ENCODE data around the gene CTTNBP2NL. TPM values are rescaled to one million over a fixed set of nuclear protein-coding genes. Genes with fewer than 3 reads are reported as not detected.

The CTTNBP2NL gene
- total RNA-seq, 1 experiment from 2014 or later: 38.8 TPM

GRCh38 chr1:112391603-112391940 lies 4.4 kb upstream of the CTTNBP2NL start:
- H3K4ac ChIP-seq (ENCODE audit: low read depth, low read length): no peak overlapping the region
- no peaks in the 10 kb centered on the region for H4K20me1 ChIP-seq (ENCODE audit: control insufficient read depth, insufficient read depth, insufficient read length)
- H2BK15ac ChIP-seq (ENCODE audit: low read depth, low read length): no peak overlapping the region
- Mint-ChIP-seq H3K36me3 (ENCODE audit: insufficient read depth in 1 of 3, low read depth in 3 of 3) (no peaks in the 10 kb centered on the region), H3K4me3 (peak overlapping the region in 1 of 2 experiments; percentile 75; a peak in 2 of 5 replicates), H3K27me3 (ENCODE audit: low read depth) (peaks cover 3% of the 10 kb centered on the region; the same call in 1 of the 2 replicates), H3K4me1 (peaks cover 31 to 37% of the 10 kb centered on the region in 2 experiments), H3K27ac (no peak overlapping the region), H3K9me3 (no peaks in the 10 kb centered on the region)
- H2AK5ac ChIP-seq (ENCODE audit: insufficient read length, low read length): no peak overlapping the region
- no CpG with 5 or more reads among the region's 11 CpGs for WGBS (ENCODE audit: extremely low coverage, insufficient read length, low lambda C conversion rate)
- no peaks in the 10 kb centered on the region; the same call in 1 of the 2 replicates for H3K79me2 ChIP-seq (ENCODE audit: insufficient read depth, low read length)
- H3K18ac ChIP-seq (ENCODE audit: insufficient read length, low read depth, low read length): no peak overlapping the region
- peak overlapping the region; percentile 47 for H3K4me2 ChIP-seq (ENCODE audit: insufficient read depth, insufficient read length, low read length)
- no peaks in the 10 kb centered on the region for H3K79me1 ChIP-seq (ENCODE audit: insufficient read depth, low read depth, low read length, poor library complexity, severe bottlenecking)
- no peak overlapping the region for H4K8ac ChIP-seq (replicated peaks; ENCODE audit: insufficient read length, low read depth, low read length)
- H3T11ph ChIP-seq (ENCODE audit: low read length): no peak overlapping the region
- no peak overlapping the region for H3K56ac ChIP-seq (ENCODE audit: insufficient read length, low read depth, low read length)
- DNase-seq: no peak
- no peaks in the 10 kb centered on the region for H3K9me3 ChIP-seq (ENCODE audit: control insufficient read depth, low read depth, low read length)
- TF ChIP-seq CTCF (conservative IDR thresholded peaks at IDR 0.05): no peak
- H3K23ac ChIP-seq (ENCODE audit: insufficient read length, low read depth, low read length): no peak overlapping the region
- H3K4me1 ChIP-seq (ENCODE audit: insufficient read depth, low read length): no peaks in the 10 kb centered on the region; the same call in 1 of the 2 replicates
- no peak overlapping the region for H2BK5ac ChIP-seq (ENCODE audit: insufficient read length, low read length)
- H4K5ac ChIP-seq (ENCODE audit: insufficient read length, low read depth, low read length): no peak overlapping the region
- no peak overlapping the region for H4K91ac ChIP-seq (ENCODE audit: insufficient read length, low read depth, low read length)
- H2BK120ac ChIP-seq (ENCODE audit: low read depth, low read length, poor library complexity, severe bottlenecking): no peak overlapping the region
- no peaks in the 10 kb centered on the region for H3K27me3 ChIP-seq (ENCODE audit: insufficient read depth, low read length)
- H2BK12ac ChIP-seq (ENCODE audit: insufficient read length, low read depth, low read length): no peak overlapping the region
- H3K27ac ChIP-seq (ENCODE audit: insufficient read length, low read depth, low read length): no peak overlapping the region
- no peak overlapping the region for H3K14ac ChIP-seq (ENCODE audit: insufficient read depth, low read length)
- no peak overlapping the region for H2AFZ ChIP-seq (ENCODE audit: low read length)
- H2BK20ac ChIP-seq (ENCODE audit: low read depth, low read length, poor library complexity, severe bottlenecking): no peak overlapping the region
- peaks cover 3% of the 10 kb centered on the region for H3K23me2 ChIP-seq (ENCODE audit: insufficient read length, low read depth, low read length, poor library complexity, severe bottlenecking)
- H3K9ac ChIP-seq (ENCODE audit: extremely low read depth, insufficient read length, low read length): no peak overlapping the region
